DOHH2 (cell line): ENCODE results near the gene SCUBE1.

Source experiments
- CTCF ChIP-seq: fragments of 200-600 bp; sonication (generic); IDR thresholded peaks from one replicate; pipeline ENCODE4 v1.5.1; 2014; ENCODE audit warnings: antibody characterized with exemption, mild to moderate bottlenecking, low read depth, low read length; ENCODE audit not compliant: poor library complexity, severe bottlenecking
- EZH2phosphoT487 ChIP-seq: fragments of 200-600 bp; sonication (generic); IDR thresholded peaks from 2 replicates; pipeline ENCODE4 v1.6.1; 2017; ENCODE audit warnings: borderline replicate concordance, mild to moderate bottlenecking, antibody characterized with exemption, low read length, moderate library complexity, mixed read lengths

DNA sequence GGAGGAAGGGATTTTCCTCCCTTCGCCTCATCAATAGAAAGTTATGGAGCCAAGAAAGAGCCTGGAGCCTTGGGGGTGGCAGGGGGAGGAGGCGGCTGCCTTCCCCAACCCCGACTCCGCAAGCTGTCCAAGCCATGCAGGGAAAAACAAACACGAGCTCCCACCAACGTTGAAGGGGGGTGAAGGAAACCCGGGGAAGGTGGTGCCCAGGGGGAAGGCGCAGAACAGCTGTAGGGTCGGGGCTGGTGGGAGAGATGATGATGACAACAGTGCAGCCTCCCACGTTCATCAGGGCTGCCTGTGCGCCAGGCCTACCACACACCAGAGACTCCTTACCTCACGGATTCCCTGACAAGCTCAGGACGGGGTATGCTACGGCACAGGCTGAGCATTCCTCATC is 73.5 kb downstream of the SCUBE1 start:
- no peak for TF ChIP-seq EZH2phosphoT487
- no peak for TF ChIP-seq CTCF
